ENCODE measurements around the gene THBD. TPM values are rescaled to one million over a fixed set of nuclear protein-coding genes. Genes with fewer than 3 reads are reported as not detected.

THBD gene
- total and polyA plus RNA-seq, 9 of the 15 experiments (the other 6 are each of a cell fraction or from before 2014, with no cell fraction given), result 0.07 to 0.49 (median 0.33) TPM

DNA sequence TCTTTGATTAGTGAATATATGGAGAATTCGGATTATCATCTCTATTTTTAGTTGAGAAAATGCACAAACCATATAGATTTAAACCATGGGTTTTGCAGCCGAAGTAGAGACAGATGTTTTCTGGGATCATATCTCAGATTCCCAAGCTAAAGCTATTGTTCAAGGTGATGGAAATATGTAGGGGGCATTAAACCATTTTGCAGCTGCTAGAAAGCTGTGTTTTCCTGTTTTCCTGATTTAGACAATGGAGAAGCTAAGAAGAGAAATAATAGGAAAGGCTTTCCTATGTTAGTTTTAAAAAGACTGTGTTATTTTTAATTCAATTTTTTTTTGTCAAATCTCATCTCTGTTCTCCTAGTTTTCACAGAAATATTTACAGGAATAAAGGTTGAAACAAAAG, 30.5 kb upstream of the THBD start:
- ATAC-seq (no peak), DNase-seq (ENCODE audit: extremely low read depth in 1 of 4, low spot score in 3 of 4) (no peak), FAIRE-seq (no peak)
- no peaks in the 10 kb centered on the region for H3K79me2 ChIP-seq (ENCODE audit: control insufficient read depth, insufficient read depth, low read length)
- H3K27me3 ChIP-seq (ENCODE audit: control insufficient read depth in 2 of 2, insufficient read depth in 2 of 2, low read length in 2 of 2), result no peaks in the 10 kb centered on the region
- no peak overlapping the region for H3K4me2 ChIP-seq (ENCODE audit: insufficient read depth, low read length)
- intact Hi-C loops (cut with micrococcal nuclease), result no loop called here
- CTCF ChIA-PET (ENCODE audit: low intra/inter-chr PET ratio), result no interaction called here
- no peaks in the 10 kb centered on the region for H3K36me3 ChIP-seq (ENCODE audit: control insufficient read depth, insufficient read depth, low read length)
- no peak overlapping the region for H3K27ac ChIP-seq (ENCODE audit: extremely low read depth, low read depth, low read length)
- no peak overlapping the region for H2AFZ ChIP-seq (ENCODE audit: low read depth, low read length)
- H3K4me3 ChIP-seq, result no peak overlapping the region
- no peaks in the 10 kb centered on the region for H3K9me1 ChIP-seq (ENCODE audit: control insufficient read depth, insufficient read depth, low read length)
- TF ChIP-seq CBX2 (IDR thresholded peaks at IDR 0.05; ENCODE audit: insufficient read depth, low read length, poor library complexity, severe bottlenecking), result no peak
- TF ChIP-seq RAD51 (IDR thresholded peaks at IDR 0.05; ENCODE audit: borderline replicate concordance, low read depth), result no peak
- TF ChIP-seq ZNF316 (IDR thresholded peaks at IDR 0.05), result no peak
- no peak for TF ChIP-seq IFI16 (CRISPR knock-in tag; IDR thresholded peaks at IDR 0.05)
- no peak for TF ChIP-seq ZNF644 (tag; IDR thresholded peaks at IDR 0.05; ENCODE audit: low read depth)
- TF ChIP-seq ZBTB7A (IDR thresholded peaks at IDR 0.05; ENCODE audit: borderline replicate concordance, control insufficient read depth, low read depth, low read length), result no peak
- TF ChIP-seq SMARCA4 (IDR thresholded peaks at IDR 0.05), result no peak
- TF ChIP-seq CREBBP (IDR thresholded peaks at IDR 0.05; ENCODE audit: low read depth, low read length), result no peak
- no peak for TF ChIP-seq ZNF830 (CRISPR knock-in tag; IDR thresholded peaks at IDR 0.05)
- no peak for TF ChIP-seq SIX5 (IDR thresholded peaks at IDR 0.05; ENCODE audit: borderline replicate concordance in 1 of 2, insufficient read depth in 1 of 2, low read depth in 1 of 2, low read length in 2 of 2)
- no peak for TF ChIP-seq MBD2 (IDR thresholded peaks at IDR 0.05; ENCODE audit: borderline replicate concordance, low read depth)
- TF ChIP-seq HDAC3 (IDR thresholded peaks at IDR 0.05; ENCODE audit: borderline replicate concordance, partially characterized antibody), result no peak
- TF ChIP-seq, protein P1, sequence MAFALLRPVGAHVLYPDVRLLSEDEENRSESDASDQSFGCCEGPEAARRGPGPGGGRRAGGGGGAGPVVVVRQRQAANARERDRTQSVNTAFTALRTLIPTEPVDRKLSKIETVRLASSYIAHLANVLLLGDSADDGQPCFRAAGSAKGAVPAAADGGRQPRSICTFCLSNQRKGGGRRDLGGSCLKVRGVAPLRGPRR (CRISPR knock-in tag; IDR thresholded peaks at IDR 0.05), result no peak
- TF ChIP-seq, protein P2, sequence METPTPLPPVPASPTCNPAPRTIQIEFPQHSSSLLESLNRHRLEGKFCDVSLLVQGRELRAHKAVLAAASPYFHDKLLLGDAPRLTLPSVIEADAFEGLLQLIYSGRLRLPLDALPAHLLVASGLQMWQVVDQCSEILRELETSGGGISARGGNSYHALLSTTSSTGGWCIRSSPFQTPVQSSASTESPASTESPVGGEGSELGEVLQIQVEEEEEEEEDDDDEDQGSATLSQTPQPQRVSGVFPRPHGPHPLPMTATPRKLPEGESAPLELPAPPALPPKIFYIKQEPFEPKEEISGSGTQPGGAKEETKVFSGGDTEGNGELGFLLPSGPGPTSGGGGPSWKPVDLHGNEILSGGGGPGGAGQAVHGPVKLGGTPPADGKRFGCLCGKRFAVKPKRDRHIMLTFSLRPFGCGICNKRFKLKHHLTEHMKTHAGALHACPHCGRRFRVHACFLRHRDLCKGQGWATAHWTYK (CRISPR knock-in tag; IDR thresholded peaks at IDR 0.05), result no peak
- TF ChIP-seq MIER1 (IDR thresholded peaks at IDR 0.05; ENCODE audit: low read depth), result no peak
- TF ChIP-seq, protein P3, sequence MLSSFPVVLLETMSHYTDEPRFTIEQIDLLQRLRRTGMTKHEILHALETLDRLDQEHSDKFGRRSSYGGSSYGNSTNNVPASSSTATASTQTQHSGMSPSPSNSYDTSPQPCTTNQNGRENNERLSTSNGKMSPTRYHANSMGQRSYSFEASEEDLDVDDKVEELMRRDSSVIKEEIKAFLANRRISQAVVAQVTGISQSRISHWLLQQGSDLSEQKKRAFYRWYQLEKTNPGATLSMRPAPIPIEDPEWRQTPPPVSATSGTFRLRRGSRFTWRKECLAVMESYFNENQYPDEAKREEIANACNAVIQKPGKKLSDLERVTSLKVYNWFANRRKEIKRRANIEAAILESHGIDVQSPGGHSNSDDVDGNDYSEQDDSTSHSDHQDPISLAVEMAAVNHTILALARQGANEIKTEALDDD (IDR thresholded peaks at IDR 0.05), result no peak
- TF ChIP-seq, protein P4, sequence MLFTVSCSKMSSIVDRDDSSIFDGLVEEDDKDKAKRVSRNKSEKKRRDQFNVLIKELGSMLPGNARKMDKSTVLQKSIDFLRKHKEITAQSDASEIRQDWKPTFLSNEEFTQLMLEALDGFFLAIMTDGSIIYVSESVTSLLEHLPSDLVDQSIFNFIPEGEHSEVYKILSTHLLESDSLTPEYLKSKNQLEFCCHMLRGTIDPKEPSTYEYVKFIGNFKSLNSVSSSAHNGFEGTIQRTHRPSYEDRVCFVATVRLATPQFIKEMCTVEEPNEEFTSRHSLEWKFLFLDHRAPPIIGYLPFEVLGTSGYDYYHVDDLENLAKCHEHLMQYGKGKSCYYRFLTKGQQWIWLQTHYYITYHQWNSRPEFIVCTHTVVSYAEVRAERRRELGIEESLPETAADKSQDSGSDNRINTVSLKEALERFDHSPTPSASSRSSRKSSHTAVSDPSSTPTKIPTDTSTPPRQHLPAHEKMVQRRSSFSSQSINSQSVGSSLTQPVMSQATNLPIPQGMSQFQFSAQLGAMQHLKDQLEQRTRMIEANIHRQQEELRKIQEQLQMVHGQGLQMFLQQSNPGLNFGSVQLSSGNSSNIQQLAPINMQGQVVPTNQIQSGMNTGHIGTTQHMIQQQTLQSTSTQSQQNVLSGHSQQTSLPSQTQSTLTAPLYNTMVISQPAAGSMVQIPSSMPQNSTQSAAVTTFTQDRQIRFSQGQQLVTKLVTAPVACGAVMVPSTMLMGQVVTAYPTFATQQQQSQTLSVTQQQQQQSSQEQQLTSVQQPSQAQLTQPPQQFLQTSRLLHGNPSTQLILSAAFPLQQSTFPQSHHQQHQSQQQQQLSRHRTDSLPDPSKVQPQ (CRISPR knock-in tag; IDR thresholded peaks at IDR 0.05; ENCODE audit: borderline replicate concordance), result no peak
- TF ChIP-seq ZFPM2 (CRISPR knock-in tag; IDR thresholded peaks at IDR 0.05), result no peak
- POLR2A ChIA-PET, result interaction anchor here (1.1 kb wide), 1 partner anchor 232 kb away, joined by 3 read pairs; no protein-coding TSS in a partner anchor
- H4K20me1 ChIP-seq (replicated peaks; ENCODE audit: control insufficient read depth, insufficient read depth, low read length), result no peaks in the 10 kb centered on the region
- no peaks in the 10 kb centered on the region for H3K9me3 ChIP-seq (replicated peaks; ENCODE audit: control insufficient read depth, insufficient read depth, low read depth, low read length)
- no peak overlapping the region for H3K9ac ChIP-seq (ENCODE audit: insufficient read depth in 1 of 2, low read depth in 2 of 2, low read length in 2 of 2)
- in situ Hi-C loops (cut with MboI), result no loop called here
- 15% methylated on average over 2 of the region's 2 CpGs for WGBS (ENCODE audit: insufficient coverage, low coverage, missing lambda C conversion rate)
- H3K4me1 ChIP-seq (replicated peaks in 1 of 2; ENCODE audit: control insufficient read depth in 2 of 2, insufficient read depth in 2 of 2, low read length in 2 of 2), result peaks cover 2 to 13% of the 10 kb centered on the region in 2 experiments; a peak in 3 of 5 replicates
- no TSS peak for BruUV-seq (replicated peaks)
